Heart right ventricle (tissue), 16 donors: ENCODE results near the gene SMIM23. TPM values are rescaled to one million over a fixed set of nuclear protein-coding genes. Genes with fewer than 3 reads are reported as not detected.

Experiments used
- ATAC-seq, 8 donors: fragments of 200-7000 bp; cut with Tn5 transposase; one replicate each; pipeline ENCODE4 v1.9.1; 2020; ENCODE audit warnings: mild to moderate bottlenecking in 8 of 8, moderate library complexity in 8 of 8, moderate number of reproducible peaks in 1 of 8
- DNase-seq, 2 donors: peaks; one replicate each; pipeline ENCODE4 v3.0.0-alpha.2; 2020
- H3K27ac ChIP-seq, 10 donors: fragments of 200-600 bp; sonication (generic) in 2 of 10; one replicate each; pipeline versions ENCODE4 v1.5.0 to v1.8.0; 2020 to 2022; ENCODE audit warnings: mild to moderate bottlenecking in 3 of 10
- H3K27me3 ChIP-seq, 7 donors: fragments of 200-600 bp; one replicate each; pipeline ENCODE4 v1.8.0; 2021 to 2022; ENCODE audit warnings: mild to moderate bottlenecking in 2 of 7
- H3K36me3 ChIP-seq, 9 donors: fragments of 200-600 bp; sonication (generic) in 1 of 9; one replicate each; pipeline versions ENCODE4 v1.5.0 to v1.8.0; 2020 to 2022; ENCODE audit warnings: mild to moderate bottlenecking in 2 of 9
- H3K4me1 ChIP-seq, 9 donors: fragments of 200-600 bp; sonication (generic) in 1 of 9; one replicate each; pipeline versions ENCODE4 v1.5.0 to v1.8.0; 2020 to 2022; ENCODE audit warnings: mild to moderate bottlenecking in 4 of 9
- H3K4me3 ChIP-seq, 10 donors: fragments of 200-600 bp; sonication (generic) in 2 of 10; one replicate each; pipeline versions ENCODE4 v1.5.0 to v1.8.0; 2020 to 2022; ENCODE audit warnings: mild to moderate bottlenecking in 7 of 10, moderate library complexity in 2 of 10
- H3K9me3 ChIP-seq, 11 donors: fragments of 200-600 bp in 10 of 11; sonication (generic) in 2 of 11; one replicate each; pipeline versions ENCODE4 v1.5.0 to v1.8.0; 2013 to 2022; ENCODE audit warnings: mild to moderate bottlenecking in 2 of 11, control low read depth in 1 of 11, moderate library complexity in 1 of 11
- WGBS, 2 donors: extraction: QIAGEN DNeasy Blood & Tissue Kit; methylation state at CpG; one replicate each; pipeline ENCODE4 v1.1.7; 2013; ENCODE audit warnings: inconsistent platforms in 1 of 2; 5-methylcytosine and 5-hydroxymethylcytosine counted together
- intact Hi-C, 10 donors: fragments of 100-400 bp; cut with DNase I; formaldehyde crosslinking; loops; one replicate each; pipeline versions ENCODE4 v1.11.1 to v1.14.2; 2022
- polyA plus RNA-seq, 2 donors: library from polyadenylated mRNA; stranded (reverse); fragments of 200-250 nt; gene quantifications; one replicate each; pipeline ENCODE4 v1.2.3, GENCODE V29; 2013
- total RNA-seq, 10 donors: library from RNA; stranded (reverse); fragmentation: NEBNext Ultra II Directional in 3 of 10; extraction: Animal tissue kit (Norgen Biotek cat#: 25700) in 3 of 10; gene quantifications; one replicate each; pipeline versions ENCODE4 v1.2.1 to v1.2.4, GENCODE V29; 2021 to 2023
- TF ChIP-seq, protein P1 (sequence below), 9 donors: fragments of 200-600 bp; sonication (generic) in 2 of 9; IDR thresholded peaks; one replicate each; pipeline versions ENCODE4 v1.5.0 to v1.8.0; 2021 to 2022; ENCODE audit warnings: antibody characterized with exemption in 9 of 9, mild to moderate bottlenecking in 5 of 9, moderate library complexity in 1 of 9
- donor health status: Arrhythmogenic right ventricular cardiomyopathy.
- donor health status: ischemic (EF 13 %, LVEDD 7.1; RV severe dilation, severe dysfunction).
- donor health status: healthy with polysubstance abuse.
- donor health status: DM: no; HTN: yes; CAD: no.
- donor health status: DM: no; HTN: no; CAD: no.
- donor health status: ischemic (EF 25% LVEDD 6.9; RV normal size, moderate dysfunction).
- donor health status: ischemic (EF 25% LVEDD 5.7; RV mildly dilated, moderate dysfunction).
- donor health status: healthy.
- donor health status: DM: yes; HTN: yes; CAD: no.
- donor health status: Ischemic cardiomyopathy.
- donor health status: ischemic (EF 35%, LVEDD 5.7; RV mildly dilated, moderate dysfunction).
- donor health status: nonischemic (EF 11% LVEDD 7.7; RV severe dilation, severe dysfunction).
- donor health status: DM: yes; HTN: yes; CAD: no.
- donor health status: PGD.
- donor health status: ischemic (EF 29% LVEDD 5.4; RV normal size, mild dysfunction).
- donor health status: nonischemic (EF 23%, LVEDD 6.1; RV moderate dilation, normal function).

The SMIM23 gene
- total and polyA plus RNA-seq, 12 donors, result not detected

DNA sequence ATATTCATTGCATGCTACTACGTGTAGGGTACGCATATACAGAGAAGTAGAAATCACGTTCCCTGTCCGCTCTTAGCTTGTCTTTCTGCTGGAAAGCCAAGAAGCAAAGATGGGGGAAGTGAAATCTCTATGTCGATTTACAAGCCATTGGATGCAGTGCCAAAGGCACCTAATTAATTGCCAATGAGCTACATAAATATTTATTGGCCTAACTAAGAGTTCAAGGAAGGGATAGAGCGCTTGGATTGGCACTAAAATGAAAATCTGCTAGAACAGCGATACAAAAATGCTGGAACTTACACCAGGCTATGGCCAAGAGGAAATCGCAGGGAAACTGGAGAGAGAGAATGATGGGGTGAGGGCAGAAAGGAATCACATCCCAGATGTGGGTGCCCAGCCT lies 10.8 kb downstream of the SMIM23 start:
- Histone ChIP-seq H3K4me3 (no peak overlapping the region), H3K4me1 (no peaks in the 10 kb centered on the region), H3K27me3 (no peaks in the 10 kb centered on the region), H3K9me3 (no peaks in the 10 kb centered on the region), H3K36me3 (no peaks in the 10 kb centered on the region), H3K27ac (no peak overlapping the region)
- ATAC-seq, result no peak
- no peak for DNase-seq
- intact Hi-C loops, result no loop called here
- TF ChIP-seq, protein P1, sequence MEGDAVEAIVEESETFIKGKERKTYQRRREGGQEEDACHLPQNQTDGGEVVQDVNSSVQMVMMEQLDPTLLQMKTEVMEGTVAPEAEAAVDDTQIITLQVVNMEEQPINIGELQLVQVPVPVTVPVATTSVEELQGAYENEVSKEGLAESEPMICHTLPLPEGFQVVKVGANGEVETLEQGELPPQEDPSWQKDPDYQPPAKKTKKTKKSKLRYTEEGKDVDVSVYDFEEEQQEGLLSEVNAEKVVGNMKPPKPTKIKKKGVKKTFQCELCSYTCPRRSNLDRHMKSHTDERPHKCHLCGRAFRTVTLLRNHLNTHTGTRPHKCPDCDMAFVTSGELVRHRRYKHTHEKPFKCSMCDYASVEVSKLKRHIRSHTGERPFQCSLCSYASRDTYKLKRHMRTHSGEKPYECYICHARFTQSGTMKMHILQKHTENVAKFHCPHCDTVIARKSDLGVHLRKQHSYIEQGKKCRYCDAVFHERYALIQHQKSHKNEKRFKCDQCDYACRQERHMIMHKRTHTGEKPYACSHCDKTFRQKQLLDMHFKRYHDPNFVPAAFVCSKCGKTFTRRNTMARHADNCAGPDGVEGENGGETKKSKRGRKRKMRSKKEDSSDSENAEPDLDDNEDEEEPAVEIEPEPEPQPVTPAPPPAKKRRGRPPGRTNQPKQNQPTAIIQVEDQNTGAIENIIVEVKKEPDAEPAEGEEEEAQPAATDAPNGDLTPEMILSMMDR (IDR thresholded peaks at IDR 0.05), result no peak
- 92 to 96% methylated on average over 8 of the region's 8 CpGs for WGBS, 2 donors

DNA sequence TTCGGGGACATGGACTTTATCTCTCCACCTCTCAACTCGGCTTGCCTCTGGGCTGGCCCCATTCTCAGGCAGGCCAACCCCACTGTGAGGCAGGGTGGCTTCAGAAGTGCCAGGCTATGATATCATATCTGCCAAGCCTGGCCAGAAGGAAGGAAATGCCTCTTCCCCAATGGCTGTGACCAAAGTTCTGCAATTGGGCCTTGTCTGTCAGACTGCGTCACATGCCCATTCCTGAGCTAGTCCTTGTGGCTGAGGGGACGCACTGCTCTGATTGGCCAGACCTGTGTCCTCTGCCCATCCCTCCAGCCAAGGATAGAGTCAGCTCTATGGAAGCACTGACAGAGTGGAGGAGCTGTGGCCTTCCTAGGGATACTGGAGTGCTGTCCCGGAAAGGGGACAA lies 11.9 kb downstream of the SMIM23 start:
- 82 to 93% methylated on average over 5 of the region's 5 CpGs for WGBS, 2 donors
- DNase-seq (no peak), ATAC-seq (peak in 1 of 8 donors; percentile 10)

DNA sequence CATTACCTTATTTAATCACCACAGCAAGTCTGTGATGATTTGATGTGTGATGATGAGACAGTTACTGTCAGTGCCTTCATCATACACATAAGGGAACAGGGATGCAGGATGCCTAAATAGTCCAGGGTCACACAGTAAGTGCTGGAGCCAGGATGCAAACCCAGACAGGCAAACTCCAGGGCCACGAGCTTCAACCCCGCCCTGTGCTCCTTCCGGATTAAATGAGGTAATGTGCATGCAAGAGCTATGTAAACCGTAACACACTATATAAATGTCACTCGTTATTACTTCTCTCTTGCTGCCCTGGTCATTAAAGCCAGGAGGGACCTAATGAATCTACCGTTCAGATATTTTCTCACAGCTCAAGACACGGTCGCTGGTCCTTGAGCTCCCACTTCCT lies 12.8 kb downstream of the SMIM23 start:
- H3K9me3 ChIP-seq, result no peaks in the 10 kb centered on the region
- no peaks in the 10 kb centered on the region for H3K36me3 ChIP-seq
- 81 to 87% methylated on average over 8 of the region's 8 CpGs for WGBS, 2 donors
- intact Hi-C loops, result no loop called here
- H3K27me3 ChIP-seq, result no peaks in the 10 kb centered on the region
- ATAC-seq (no peak), DNase-seq (no peak)
- H3K4me1 ChIP-seq, result no peaks in the 10 kb centered on the region
- TF ChIP-seq, protein P1 (IDR thresholded peaks at IDR 0.05), result no peak
- no peak overlapping the region for H3K27ac ChIP-seq
- H3K4me3 ChIP-seq, result no peak overlapping the region

More for the DNA sequence above, 11.9 kb downstream of the SMIM23 start:
- no peaks in the 10 kb centered on the region for H3K36me3 ChIP-seq
- no peak overlapping the region for H3K4me3 ChIP-seq
- no peaks in the 10 kb centered on the region for H3K4me1 ChIP-seq
- intact Hi-C loops, result no loop called here
- H3K27me3 ChIP-seq, result no peaks in the 10 kb centered on the region
- TF ChIP-seq, protein P1 (IDR thresholded peaks at IDR 0.05), result no peak
- no peak overlapping the region for H3K27ac ChIP-seq
- no peaks in the 10 kb centered on the region for H3K9me3 ChIP-seq

DNA sequence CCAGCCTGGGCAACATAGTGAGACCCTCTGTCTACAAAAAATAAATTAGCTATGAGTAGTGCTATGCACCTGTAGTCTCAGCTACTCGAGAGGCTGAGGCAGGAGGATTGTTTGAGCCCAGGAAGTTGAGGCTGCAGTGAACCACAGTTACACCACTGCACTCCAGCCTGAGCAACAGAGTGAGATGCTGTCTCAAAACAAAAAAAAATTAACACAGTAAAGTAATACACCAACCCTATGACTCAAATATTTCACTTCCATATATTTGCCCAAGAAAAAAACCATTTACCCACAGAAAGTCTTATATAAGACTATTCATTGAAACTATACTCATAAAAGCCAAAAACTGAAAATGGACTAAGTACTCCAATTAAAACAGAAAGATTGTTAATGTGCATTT lies 16.2 kb downstream of the SMIM23 start:
- 87 to 92% methylated on average over 1 of the region's 1 CpG for WGBS, 2 donors
- intact Hi-C loops, result no loop called here
- TF ChIP-seq, protein P1 (IDR thresholded peaks at IDR 0.05), result no peak

More for the DNA sequence above, 16.2 kb downstream of the SMIM23 start:
- Histone ChIP-seq H3K4me3 (no peak overlapping the region), H3K27me3 (peaks cover 0 to 19% (median 15%) of the 10 kb centered on the region in 7 donors), H3K4me1 (no peaks in the 10 kb centered on the region), H3K27ac (no peak overlapping the region), H3K36me3 (no peaks in the 10 kb centered on the region), H3K9me3 (no peaks in the 10 kb centered on the region)
- no peak for ATAC-seq
- DNase-seq, result no peak
